ENCODE data around the gene WDR62. TPM values are rescaled to one million over a fixed set of nuclear protein-coding genes. Genes with fewer than 3 reads are reported as not detected.
"Not testable (repeated sequence)": the region's sequence is repeated elsewhere in the genome, so short reads cannot be mapped to it uniquely, and the experiment has no call there.

WDR62 gene
- total RNA-seq, 1 donor from 2014 or later, result 2.1 TPM

GRCh38 chr19:36114721-36115452 is 60.2 kb downstream of the WDR62 start, which contains the start of gene POLR2I:
Gene POLR2I (minus strand): TSS chr19:36114875. CDS start chr19:36114856, 19 bp downstream.
- peaks cover 35 to 40% (median 36%) of the 10 kb centered on the region in 3 donors for H3K36me3 ChIP-seq (ENCODE audit: control insufficient read depth in 3 of 3, insufficient read depth in 3 of 3, low read length in 3 of 3)
- no peaks in the 10 kb centered on the region for H3K9me3 ChIP-seq (ENCODE audit: control insufficient read depth in 3 of 3, low read length in 3 of 3)
- no peaks in the 10 kb centered on the region for H3K27me3 ChIP-seq (ENCODE audit: control insufficient read depth in 3 of 3, insufficient read depth in 3 of 3, low read length in 3 of 3)
- H3K4me1 ChIP-seq (ENCODE audit: control insufficient read depth in 3 of 3, insufficient read depth in 3 of 3, low read length in 3 of 3), result peaks cover 18 to 35% (median 25%) of the 10 kb centered on the region in 3 donors
- peak within 1 kb of the TSS; percentile 86 to 99 (median 97) for H3K4me3 ChIP-seq (ENCODE audit: low read length in 3 of 3)
- peak within 1 kb of the TSS; percentile 85 to 94 (median 87) for H3K9ac ChIP-seq (ENCODE audit: low read depth in 1 of 3, low read length in 3 of 3)
- peak within 1 kb of the TSS; percentile 91 for H3K27ac ChIP-seq (ENCODE audit: low read depth, low read length)

GRCh38 chr19:36115453-36116343 is 61.0 kb downstream of the WDR62 start, which contains the start of gene TBCB:
Gene TBCB (plus strand): TSS chr19:36115468. CDS start chr19:36115561, 93 bp downstream.
- Histone ChIP-seq H3K9ac (ENCODE audit: low read depth in 1 of 3, low read length in 3 of 3) (peak within 1 kb of the TSS; percentile 85 to 94 (median 87)), H3K4me3 (ENCODE audit: low read length in 3 of 3) (peak within 1 kb of the TSS; percentile 86 to 99 (median 97)), H3K36me3 (ENCODE audit: control insufficient read depth in 3 of 3, insufficient read depth in 3 of 3, low read length in 3 of 3) (peaks cover 33 to 44% (median 40%) of the 10 kb centered on the region in 3 donors), H3K27ac (ENCODE audit: low read depth, low read length) (peak within 1 kb of the TSS; percentile 91), H3K9me3 (ENCODE audit: control insufficient read depth in 3 of 3, low read length in 3 of 3) (no peaks in the 10 kb centered on the region), H3K4me1 (ENCODE audit: control insufficient read depth in 3 of 3, insufficient read depth in 3 of 3, low read length in 3 of 3) (peaks cover 18 to 35% (median 25%) of the 10 kb centered on the region in 3 donors), H3K27me3 (ENCODE audit: control insufficient read depth in 3 of 3, insufficient read depth in 3 of 3, low read length in 3 of 3) (no peaks in the 10 kb centered on the region)

GRCh38 chr19:36116344-36116637 is 61.6 kb downstream of the WDR62 start:
- Histone ChIP-seq H3K9me3 (ENCODE audit: control insufficient read depth in 3 of 3, low read length in 3 of 3) (no peaks in the 10 kb centered on the region), H3K9ac (ENCODE audit: low read depth in 1 of 3, low read length in 3 of 3) (peak overlapping the region; percentile 38 to 66 (median 53)), H3K27ac (ENCODE audit: low read depth, low read length) (no peak overlapping the region), H3K36me3 (ENCODE audit: control insufficient read depth in 3 of 3, insufficient read depth in 3 of 3, low read length in 3 of 3) (peaks cover 28 to 40% (median 40%) of the 10 kb centered on the region in 3 donors), H3K27me3 (ENCODE audit: control insufficient read depth in 3 of 3, insufficient read depth in 3 of 3, low read length in 3 of 3) (no peaks in the 10 kb centered on the region), H3K4me1 (ENCODE audit: control insufficient read depth in 3 of 3, insufficient read depth in 3 of 3, low read length in 3 of 3) (peaks cover 18 to 35% (median 25%) of the 10 kb centered on the region in 3 donors), H3K4me3 (ENCODE audit: low read length in 3 of 3) (peak overlapping the region; percentile 70 to 99 (median 79))

- Histone ChIP-seq H3K9ac (ENCODE audit: low read depth in 1 of 3, low read length in 3 of 3) (no peak overlapping the region), H3K36me3 (ENCODE audit: control insufficient read depth in 3 of 3, insufficient read depth in 3 of 3, low read length in 3 of 3) (peaks cover 23 to 49% (median 37%) of the 10 kb centered on the region in 3 donors), H3K4me1 (ENCODE audit: control insufficient read depth in 3 of 3, insufficient read depth in 3 of 3, low read length in 3 of 3) (peaks cover 7 to 13% (median 12%) of the 10 kb centered on the region in 3 donors), H3K27me3 (ENCODE audit: control insufficient read depth in 3 of 3, insufficient read depth in 3 of 3, low read length in 3 of 3) (no peaks in the 10 kb centered on the region), H3K9me3 (ENCODE audit: control insufficient read depth in 3 of 3, low read length in 3 of 3) (no peaks in the 10 kb centered on the region), H3K27ac (ENCODE audit: low read depth, low read length) (no peak overlapping the region), H3K4me3 (ENCODE audit: low read length in 3 of 3) (no peak overlapping the region)
Measured at GRCh38 chr19:36120092-36120983, 65.6 kb downstream of the WDR62 start.

GRCh38 chr19:36120984-36121358 is 66.3 kb downstream of the WDR62 start:
- Histone ChIP-seq H3K9ac (ENCODE audit: low read depth in 1 of 3, low read length in 3 of 3) (no peak overlapping the region), H3K4me3 (ENCODE audit: low read length in 3 of 3) (no peak overlapping the region), H3K9me3 (ENCODE audit: control insufficient read depth in 3 of 3, low read length in 3 of 3) (no peaks in the 10 kb centered on the region), H3K27me3 (ENCODE audit: control insufficient read depth in 3 of 3, insufficient read depth in 3 of 3, low read length in 3 of 3) (no peaks in the 10 kb centered on the region), H3K36me3 (ENCODE audit: control insufficient read depth in 3 of 3, insufficient read depth in 3 of 3, low read length in 3 of 3) (peaks cover 28 to 54% (median 42%) of the 10 kb centered on the region in 3 donors), H3K27ac (ENCODE audit: low read depth, low read length) (no peak overlapping the region), H3K4me1 (ENCODE audit: control insufficient read depth in 3 of 3, insufficient read depth in 3 of 3, low read length in 3 of 3) (peaks cover 4 to 10% (median 9%) of the 10 kb centered on the region in 3 donors)

GRCh38 chr19:36121486-36122124 is 66.9 kb downstream of the WDR62 start:
- Histone ChIP-seq H3K9me3 (ENCODE audit: control insufficient read depth in 3 of 3, low read length in 3 of 3) (no peaks in the 10 kb centered on the region), H3K4me1 (ENCODE audit: control insufficient read depth in 3 of 3, insufficient read depth in 3 of 3, low read length in 3 of 3) (peaks cover 0 to 3% (median 3%) of the 10 kb centered on the region in 3 donors), H3K36me3 (ENCODE audit: control insufficient read depth in 3 of 3, insufficient read depth in 3 of 3, low read length in 3 of 3) (peaks cover 27 to 51% (median 40%) of the 10 kb centered on the region in 3 donors), H3K9ac (ENCODE audit: low read depth in 1 of 3, low read length in 3 of 3) (no peak overlapping the region), H3K27ac (ENCODE audit: low read depth, low read length) (no peak overlapping the region), H3K4me3 (ENCODE audit: low read length in 3 of 3) (no peak overlapping the region), H3K27me3 (ENCODE audit: control insufficient read depth in 3 of 3, insufficient read depth in 3 of 3, low read length in 3 of 3) (no peaks in the 10 kb centered on the region)

DNA sequence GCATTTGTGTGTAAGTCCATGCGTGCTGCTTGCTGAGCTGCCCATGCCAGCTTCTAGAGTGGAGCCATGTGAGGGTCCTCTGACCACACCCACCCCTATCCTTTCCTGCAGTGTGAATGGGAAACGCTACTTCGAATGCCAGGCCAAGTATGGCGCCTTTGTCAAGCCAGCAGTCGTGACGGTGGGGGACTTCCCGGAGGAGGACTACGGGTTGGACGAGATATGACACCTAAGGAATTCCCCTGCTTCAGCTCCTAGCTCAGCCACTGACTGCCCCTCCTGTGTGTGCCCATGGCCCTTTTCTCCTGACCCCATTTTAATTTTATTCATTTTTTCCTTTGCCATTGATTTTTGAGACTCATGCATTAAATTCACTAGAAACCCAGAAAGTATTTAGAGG is 70.9 kb downstream of the WDR62 start:
- Histone ChIP-seq H3K36me3 (ENCODE audit: control insufficient read depth in 3 of 3, insufficient read depth in 3 of 3, low read length in 3 of 3) (peaks cover 21 to 28% (median 22%) of the 10 kb centered on the region in 3 donors), H3K4me1 (ENCODE audit: control insufficient read depth in 3 of 3, insufficient read depth in 3 of 3, low read length in 3 of 3) (peaks cover 9 to 11% (median 10%) of the 10 kb centered on the region in 3 donors), H3K4me3 (ENCODE audit: low read length in 3 of 3) (no peak overlapping the region), H3K27me3 (ENCODE audit: control insufficient read depth in 3 of 3, insufficient read depth in 3 of 3, low read length in 3 of 3) (no peaks in the 10 kb centered on the region), H3K9ac (ENCODE audit: low read depth in 1 of 3, low read length in 3 of 3) (no peak overlapping the region), H3K27ac (ENCODE audit: low read depth, low read length) (no peak overlapping the region), H3K9me3 (ENCODE audit: control insufficient read depth in 3 of 3, low read length in 3 of 3) (no peaks in the 10 kb centered on the region)

DNA sequence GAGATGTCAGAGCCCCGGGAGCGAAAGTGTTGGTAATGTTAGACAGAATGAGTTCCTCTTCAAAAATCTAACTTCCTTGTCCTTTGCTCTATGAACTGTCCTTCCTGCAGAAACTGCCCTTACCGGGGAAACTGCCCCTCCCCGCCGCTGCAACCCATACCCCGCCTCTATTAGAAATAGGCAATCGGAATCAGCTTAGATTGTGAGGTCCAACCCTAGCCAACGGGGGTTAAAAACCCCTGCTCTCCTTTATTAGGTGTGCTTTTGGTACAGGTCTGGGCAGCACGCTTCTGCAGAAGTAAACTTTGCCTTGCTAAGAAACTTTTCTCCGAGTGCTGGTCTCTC is 73.7 kb downstream of the WDR62 start:
- H3K4me3 ChIP-seq (ENCODE audit: low read length in 3 of 3), result peak overlapping the region; percentile 60 to 75 (median 68)
- peak overlapping the region; percentile 68 to 89 (median 77) for H3K9ac ChIP-seq (ENCODE audit: low read depth in 1 of 3, low read length in 3 of 3)
- no peaks in the 10 kb centered on the region for H3K27me3 ChIP-seq (ENCODE audit: control insufficient read depth in 3 of 3, insufficient read depth in 3 of 3, low read length in 3 of 3)
- peaks cover 13 to 21% (median 17%) of the 10 kb centered on the region in 3 donors for H3K36me3 ChIP-seq (ENCODE audit: control insufficient read depth in 3 of 3, insufficient read depth in 3 of 3, low read length in 3 of 3)
- H3K27ac ChIP-seq (ENCODE audit: low read depth, low read length), result peak overlapping the region; percentile 74
- H3K4me1 ChIP-seq (ENCODE audit: control insufficient read depth in 3 of 3, insufficient read depth in 3 of 3, low read length in 3 of 3), result peaks cover 9 to 11% (median 10%) of the 10 kb centered on the region in 3 donors
- no peaks in the 10 kb centered on the region for H3K9me3 ChIP-seq (ENCODE audit: control insufficient read depth in 3 of 3, low read length in 3 of 3)

DNA sequence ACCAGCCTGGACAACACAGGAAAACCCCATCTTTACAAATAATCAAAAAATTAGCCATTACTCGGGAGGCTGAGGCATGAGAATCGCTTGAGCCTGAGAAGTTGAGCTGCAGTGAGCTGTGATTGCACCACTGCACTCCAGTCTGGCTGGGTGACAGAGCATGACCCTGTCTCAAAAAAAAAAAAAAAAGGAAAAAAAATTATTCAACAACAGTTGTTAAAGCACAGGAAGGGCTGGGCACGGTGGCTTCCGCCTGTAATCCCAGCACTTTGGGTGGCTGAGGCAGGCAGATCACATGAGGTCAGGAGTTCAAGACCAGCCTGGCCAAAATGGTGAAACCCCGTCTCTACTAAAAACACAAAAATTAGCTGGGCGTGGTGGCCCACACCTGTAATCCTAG is 76.5 kb downstream of the WDR62 start:
- H3K27ac ChIP-seq (ENCODE audit: low read depth, low read length); H3K27me3 ChIP-seq (ENCODE audit: control insufficient read depth in 3 of 3, insufficient read depth in 3 of 3, low read length in 3 of 3); H3K36me3 ChIP-seq (ENCODE audit: control insufficient read depth in 3 of 3, insufficient read depth in 3 of 3, low read length in 3 of 3); H3K9me3 ChIP-seq (ENCODE audit: control insufficient read depth in 3 of 3, low read length in 3 of 3); H3K4me3 ChIP-seq (ENCODE audit: low read length in 3 of 3); H3K9ac ChIP-seq (ENCODE audit: low read depth in 1 of 3, low read length in 3 of 3): not testable (repeated sequence)
- H3K4me1 ChIP-seq (ENCODE audit: control insufficient read depth in 3 of 3, insufficient read depth in 3 of 3, low read length in 3 of 3), result peaks cover 9 to 11% (median 10%) of the 10 kb centered on the region in 3 donors
